BE2C (cell line): ENCODE results near the gene VRK1.

Experiments used
- DNase-seq: peaks from one replicate; pipeline ENCODE4 v3.0.0-alpha.2; 2020
- H3K27me3 ChIP-seq: fragments of 250-450 bp; sonication (Bioruptor Pico); 2 replicates; pipeline ENCODE4 v1.5.1; 2020; ENCODE audit warnings: mild to moderate bottlenecking
- H3K36me3 ChIP-seq: fragments of 250-450 bp; sonication (Bioruptor Pico); 2 replicates; pipeline ENCODE4 v1.5.1; 2020; ENCODE audit warnings: mild to moderate bottlenecking
- H3K4me1 ChIP-seq: fragments of 250-450 bp; sonication (Bioruptor Pico); 2 replicates; pipeline ENCODE4 v1.5.1; 2020
- H3K4me3 ChIP-seq: 2 replicates; pipeline ENCODE4 v1.5.1; 2011; ENCODE audit warnings: low read depth, low read length
- H3K9me3 ChIP-seq: fragments of 250-450 bp; sonication (Bioruptor Pico); 2 replicates; pipeline ENCODE4 v1.5.1; 2020
- TF ChIP-seq, protein P1 (sequence below): IDR thresholded peaks from 2 replicates; pipeline ENCODE4 v1.5.1; 2012; ENCODE audit warnings: mild to moderate bottlenecking, low read depth, low read length

The VRK1 gene

DNA sequence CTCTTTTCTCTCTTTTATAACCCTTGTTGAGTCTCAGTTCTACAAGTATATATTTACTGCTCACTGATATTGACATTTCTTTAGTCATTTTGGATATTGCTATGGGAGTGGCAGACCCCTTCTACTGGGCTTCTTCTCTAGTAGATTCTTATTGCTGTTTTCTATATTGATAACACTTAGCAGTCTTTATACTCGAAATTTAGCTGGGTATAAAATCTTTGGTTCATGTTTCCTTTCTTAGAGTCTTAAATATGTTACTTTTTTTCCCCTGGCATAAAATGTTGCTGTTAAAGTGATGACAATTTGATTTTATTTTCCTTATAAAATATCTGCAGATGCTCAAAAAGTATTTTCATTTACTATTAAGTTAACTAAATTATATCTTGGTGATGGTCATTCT, 32.6 kb downstream of the VRK1 start:
- no peak overlapping the region for H3K4me3 ChIP-seq
- no peaks in the 10 kb centered on the region for H3K4me1 ChIP-seq
- TF ChIP-seq, protein P1, sequence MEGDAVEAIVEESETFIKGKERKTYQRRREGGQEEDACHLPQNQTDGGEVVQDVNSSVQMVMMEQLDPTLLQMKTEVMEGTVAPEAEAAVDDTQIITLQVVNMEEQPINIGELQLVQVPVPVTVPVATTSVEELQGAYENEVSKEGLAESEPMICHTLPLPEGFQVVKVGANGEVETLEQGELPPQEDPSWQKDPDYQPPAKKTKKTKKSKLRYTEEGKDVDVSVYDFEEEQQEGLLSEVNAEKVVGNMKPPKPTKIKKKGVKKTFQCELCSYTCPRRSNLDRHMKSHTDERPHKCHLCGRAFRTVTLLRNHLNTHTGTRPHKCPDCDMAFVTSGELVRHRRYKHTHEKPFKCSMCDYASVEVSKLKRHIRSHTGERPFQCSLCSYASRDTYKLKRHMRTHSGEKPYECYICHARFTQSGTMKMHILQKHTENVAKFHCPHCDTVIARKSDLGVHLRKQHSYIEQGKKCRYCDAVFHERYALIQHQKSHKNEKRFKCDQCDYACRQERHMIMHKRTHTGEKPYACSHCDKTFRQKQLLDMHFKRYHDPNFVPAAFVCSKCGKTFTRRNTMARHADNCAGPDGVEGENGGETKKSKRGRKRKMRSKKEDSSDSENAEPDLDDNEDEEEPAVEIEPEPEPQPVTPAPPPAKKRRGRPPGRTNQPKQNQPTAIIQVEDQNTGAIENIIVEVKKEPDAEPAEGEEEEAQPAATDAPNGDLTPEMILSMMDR, result no peak
- H3K36me3 ChIP-seq, result peaks cover 4% of the 10 kb centered on the region
- H3K9me3 ChIP-seq, result no peaks in the 10 kb centered on the region
- DNase-seq, result no peak
- no peaks in the 10 kb centered on the region for H3K27me3 ChIP-seq

DNA sequence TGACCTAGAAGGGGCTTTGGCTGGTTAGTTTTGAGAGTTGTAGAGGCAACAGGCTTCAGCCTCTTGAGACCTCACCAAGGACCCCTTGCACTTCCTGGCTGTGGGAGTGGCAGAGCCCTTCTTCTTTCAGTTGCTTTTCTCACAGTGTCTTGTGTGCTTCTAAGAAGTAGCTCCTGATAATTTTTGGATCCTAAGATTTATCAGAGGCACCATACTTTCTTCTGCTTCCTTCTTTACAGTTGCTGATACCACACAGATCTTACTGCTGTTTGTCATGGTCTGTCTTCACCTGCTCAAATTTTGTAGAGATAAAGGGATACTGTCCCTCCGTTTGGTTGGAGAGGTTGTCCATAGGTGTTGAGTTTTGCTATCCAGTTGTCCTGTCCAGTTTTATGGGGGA, 33.8 kb downstream of the VRK1 start:
- Histone ChIP-seq H3K9me3 (no peaks in the 10 kb centered on the region), H3K27me3 (no peaks in the 10 kb centered on the region), H3K4me1 (no peaks in the 10 kb centered on the region), H3K4me3 (no peak overlapping the region), H3K36me3 (peaks cover 8% of the 10 kb centered on the region)
- TF ChIP-seq, protein P1, result no peak
- no peak for DNase-seq

DNA sequence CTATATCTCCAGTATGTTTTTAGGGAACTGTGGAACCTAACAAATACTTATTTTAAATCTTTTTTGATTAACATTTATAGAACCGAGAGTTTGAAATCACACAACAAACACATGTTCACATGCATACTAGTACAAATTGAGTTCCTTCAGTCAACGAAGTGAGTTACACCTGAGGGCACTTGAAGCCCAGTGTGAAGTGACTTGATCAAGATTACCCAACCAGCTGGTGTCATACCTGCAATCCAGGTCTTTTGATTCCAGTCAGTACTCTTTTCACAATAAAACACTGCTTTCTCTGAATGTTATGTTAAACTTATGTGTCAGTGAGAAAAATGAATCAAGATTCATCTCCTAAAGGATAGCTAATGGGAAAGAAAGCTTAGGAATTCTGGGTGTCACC, 35.2 kb downstream of the VRK1 start:
- H3K36me3 ChIP-seq, result peaks cover 17% of the 10 kb centered on the region
- H3K27me3 ChIP-seq, result no peaks in the 10 kb centered on the region
- H3K9me3 ChIP-seq, result no peaks in the 10 kb centered on the region
- no peak overlapping the region for H3K4me3 ChIP-seq
- TF ChIP-seq, protein P1, result no peak
- no peak for DNase-seq
- H3K4me1 ChIP-seq, result no peaks in the 10 kb centered on the region

DNA sequence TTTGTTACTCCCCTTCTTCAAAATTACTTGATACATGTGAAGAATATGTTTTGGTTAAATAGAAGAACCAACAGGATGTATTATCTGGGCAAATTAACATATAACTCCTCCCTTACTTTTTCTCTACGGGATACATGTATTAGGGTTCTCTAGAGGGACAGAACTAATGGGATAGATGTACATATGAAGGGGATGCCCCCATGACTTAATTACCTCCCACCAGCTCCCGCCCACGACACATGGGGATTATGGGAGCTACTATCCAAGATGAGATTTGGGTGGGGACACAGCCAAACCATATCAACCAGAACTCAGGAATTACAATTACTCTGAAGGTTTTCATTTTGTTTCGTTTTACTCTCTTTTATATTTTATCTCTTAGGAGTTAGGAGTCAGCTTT, 41.3 kb downstream of the VRK1 start:
- H3K9me3 ChIP-seq, result no peaks in the 10 kb centered on the region
- TF ChIP-seq, protein P1, result no peak
- no peaks in the 10 kb centered on the region for H3K4me1 ChIP-seq
- H3K27me3 ChIP-seq, result no peaks in the 10 kb centered on the region
- DNase-seq, result no peak
- peaks cover 26% of the 10 kb centered on the region for H3K36me3 ChIP-seq
- H3K4me3 ChIP-seq, result no peak overlapping the region

DNA sequence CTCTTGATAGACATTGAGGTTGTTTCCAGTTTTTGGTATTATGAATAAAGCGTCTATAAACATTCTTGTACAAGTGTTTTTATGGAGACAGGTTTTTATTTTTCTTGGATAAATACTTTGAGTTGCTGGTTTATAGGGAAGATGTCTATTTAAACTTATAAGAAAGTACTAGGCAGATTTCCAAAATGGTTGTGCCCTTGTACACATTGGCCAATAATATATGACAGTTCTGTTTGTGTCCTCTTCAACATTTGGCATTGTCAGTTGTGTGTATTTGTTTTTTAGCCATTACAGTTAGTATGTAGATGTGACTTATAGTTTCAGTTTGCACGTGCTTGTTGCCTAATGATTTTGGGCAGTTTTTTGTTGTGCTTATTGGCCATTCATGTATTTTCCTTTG, 42.1 kb downstream of the VRK1 start:
- Histone ChIP-seq H3K4me3 (no peak overlapping the region), H3K4me1 (no peaks in the 10 kb centered on the region), H3K9me3 (no peaks in the 10 kb centered on the region), H3K36me3 (peaks cover 26% of the 10 kb centered on the region), H3K27me3 (no peaks in the 10 kb centered on the region)
- TF ChIP-seq, protein P1, result no peak
- no peak for DNase-seq

DNA sequence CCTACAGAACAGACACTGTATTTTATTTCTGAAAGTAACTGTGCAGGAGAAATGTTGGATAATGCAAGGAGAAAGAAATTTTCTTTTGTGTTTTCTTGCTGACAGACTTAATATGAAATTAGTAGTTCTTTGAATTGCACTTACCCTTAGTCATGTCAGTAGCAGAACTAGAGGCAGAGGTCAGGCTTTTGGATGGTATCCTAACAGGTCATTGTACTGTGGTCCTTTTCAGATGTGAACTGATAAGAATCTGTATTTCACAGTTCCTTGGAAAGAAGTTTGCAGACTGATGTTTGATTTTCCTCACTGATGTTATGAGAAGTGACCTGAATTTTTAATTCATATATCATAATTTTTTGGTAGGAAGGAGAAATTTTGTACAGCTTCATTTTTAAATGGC, 46.0 kb downstream of the VRK1 start:
- no peak for DNase-seq
- no peaks in the 10 kb centered on the region for H3K27me3 ChIP-seq
- no peaks in the 10 kb centered on the region for H3K4me1 ChIP-seq
- H3K9me3 ChIP-seq, result no peaks in the 10 kb centered on the region
- peaks cover 24% of the 10 kb centered on the region for H3K36me3 ChIP-seq
- H3K4me3 ChIP-seq, result no peak overlapping the region
- TF ChIP-seq, protein P1, result no peak
